HEK293 (cell line): ENCODE data around the gene PXDC1.

Source experiments
- CTCF ChIA-PET: fragments of 350-600 bp; formaldehyde crosslinking; extraction: SDS; loops from one replicate; lab custom pipeline; 2021; ENCODE audit warnings: antibody characterized with exemption; lab: Yijun Ruan, JAX
- POLR2A ChIA-PET: fragments of 300-600 bp; formaldehyde crosslinking; extraction: SDS; loops from one replicate; lab custom pipeline; 2020; ENCODE audit warnings: antibody characterized with exemption, inconsistent platforms; lab: Yijun Ruan, JAX
- H3K27ac ChIP-seq: fragments of 200-500 bp; sonication (Bioruptor generic); 2 replicates; pipeline ENCODE4 v1.5.1; 2014; ENCODE audit warnings: low read depth, low read length, control low read depth, inconsistent platforms; ENCODE audit errors: extremely low read depth
- H3K36me3 ChIP-seq, 2 experiments: fragments of 200-500 bp in 1 of 2; sonication (Bioruptor generic) in 1 of 2; 1 replicate in 1 of 2; 2 replicates in 1 of 2; pipeline ENCODE4 v1.5.1; 2014 to 2017; ENCODE audit warnings: inconsistent platforms in 2 of 2, low read length in 2 of 2; ENCODE audit not compliant: control insufficient read depth in 2 of 2, insufficient read depth in 1 of 2
- H3K4me1 ChIP-seq: fragments of 200-500 bp; sonication (Bioruptor generic); 2 replicates; pipeline ENCODE4 v1.5.1; 2014; ENCODE audit warnings: mild to moderate bottlenecking, low read length, inconsistent platforms; ENCODE audit not compliant: control insufficient read depth, insufficient read depth
- H3K4me3 ChIP-seq: 2 replicates; pipeline ENCODE4 v1.5.1; 2011; ENCODE audit warnings: low read depth, mild to moderate bottlenecking, control low read depth, low read length, moderate library complexity
- H3K9me3 ChIP-seq: fragments of 200-500 bp; sonication (Bioruptor generic); 2 replicates; pipeline ENCODE4 v1.5.1; 2014; ENCODE audit warnings: low read depth, low read length, inconsistent platforms; ENCODE audit not compliant: control insufficient read depth, insufficient read depth
- HIC1 ChIP-seq: fragments of 450-650 bp; formaldehyde crosslinking; IDR thresholded peaks from 2 replicates; pipeline ENCODE4 v1.5.1; 2016; ENCODE audit warnings: missing biosample characterization, missing genetic modification characterization
- KLF9 ChIP-seq: fragments of 450-650 bp; formaldehyde crosslinking; IDR thresholded peaks from 2 replicates; pipeline ENCODE4 v1.5.1; 2016; ENCODE audit warnings: missing biosample characterization, missing genetic modification characterization, low read depth
- OVOL3 ChIP-seq: fragments of 450-650 bp; formaldehyde crosslinking; IDR thresholded peaks from 2 replicates; pipeline ENCODE4 v1.5.1; 2016; ENCODE audit warnings: missing biosample characterization, missing genetic modification characterization
- PRDM6 ChIP-seq: fragments of 450-650 bp; formaldehyde crosslinking; IDR thresholded peaks from 2 replicates; pipeline ENCODE4 v1.5.1; 2017; ENCODE audit warnings: missing biosample characterization, missing genetic modification characterization
- REPIN1 ChIP-seq: fragments of 450-650 bp; formaldehyde crosslinking; IDR thresholded peaks from 2 replicates; pipeline ENCODE4 v1.5.1; 2017; ENCODE audit warnings: missing biosample characterization, missing genetic modification characterization, low read depth
- SCRT1 ChIP-seq: fragments of 450-650 bp; formaldehyde crosslinking; IDR thresholded peaks from 2 replicates; pipeline ENCODE4 v1.5.1; 2016; ENCODE audit warnings: missing biosample characterization, missing genetic modification characterization, borderline replicate concordance
- WT1 ChIP-seq: fragments of 450-650 bp; formaldehyde crosslinking; IDR thresholded peaks from 2 replicates; pipeline ENCODE4 v1.5.1; 2016; ENCODE audit warnings: missing biosample characterization, missing genetic modification characterization
- YY2 ChIP-seq: fragments of 450-650 bp; formaldehyde crosslinking; IDR thresholded peaks from 2 replicates; pipeline ENCODE4 v1.5.1; 2016; ENCODE audit warnings: missing biosample characterization, missing genetic modification characterization
- ZNF112 ChIP-seq: fragments of 450-650 bp; formaldehyde crosslinking; IDR thresholded peaks from 2 replicates; pipeline ENCODE4 v1.5.0; 2017; ENCODE audit warnings: missing biosample characterization, missing genetic modification characterization
- ZNF155 ChIP-seq: fragments of 450-650 bp; formaldehyde crosslinking; IDR thresholded peaks from 2 replicates; pipeline ENCODE4 v1.5.1; 2016; ENCODE audit warnings: missing biosample characterization, missing genetic modification characterization
- ZNF571 ChIP-seq: fragments of 450-650 bp; formaldehyde crosslinking; IDR thresholded peaks from 2 replicates; pipeline ENCODE4 v1.5.0; 2017; ENCODE audit warnings: missing biosample characterization, missing genetic modification characterization
- ZNF600 ChIP-seq: fragments of 450-650 bp; formaldehyde crosslinking; IDR thresholded peaks from 2 replicates; pipeline ENCODE4 v1.5.1; 2016; ENCODE audit warnings: missing biosample characterization, missing genetic modification characterization
- ZNF623 ChIP-seq: fragments of 450-650 bp; formaldehyde crosslinking; IDR thresholded peaks from 2 replicates; pipeline ENCODE4 v1.5.1; 2016; ENCODE audit warnings: missing biosample characterization, missing genetic modification characterization
- ZNF654 ChIP-seq: fragments of 450-650 bp; formaldehyde crosslinking; IDR thresholded peaks from 2 replicates; pipeline ENCODE4 v1.5.1; 2016; ENCODE audit warnings: low read depth, missing biosample characterization, missing genetic modification characterization
- ZSCAN16 ChIP-seq: fragments of 450-650 bp; formaldehyde crosslinking; IDR thresholded peaks from 2 replicates; pipeline ENCODE4 v1.5.1; 2016; ENCODE audit warnings: missing biosample characterization, missing genetic modification characterization
- TF ChIP-seq, protein P1 (sequence below): fragments of 450-650 bp; formaldehyde crosslinking; IDR thresholded peaks from 2 replicates; pipeline ENCODE4 v1.5.1; 2017; ENCODE audit warnings: missing biosample characterization, mild to moderate bottlenecking, missing genetic modification characterization, moderate library complexity
- TF ChIP-seq, protein P2 (sequence below): fragments of 450-650 bp; formaldehyde crosslinking; IDR thresholded peaks from 2 replicates; pipeline ENCODE4 v1.5.1; 2016; ENCODE audit warnings: missing biosample characterization, missing genetic modification characterization

PXDC1 gene

DNA sequence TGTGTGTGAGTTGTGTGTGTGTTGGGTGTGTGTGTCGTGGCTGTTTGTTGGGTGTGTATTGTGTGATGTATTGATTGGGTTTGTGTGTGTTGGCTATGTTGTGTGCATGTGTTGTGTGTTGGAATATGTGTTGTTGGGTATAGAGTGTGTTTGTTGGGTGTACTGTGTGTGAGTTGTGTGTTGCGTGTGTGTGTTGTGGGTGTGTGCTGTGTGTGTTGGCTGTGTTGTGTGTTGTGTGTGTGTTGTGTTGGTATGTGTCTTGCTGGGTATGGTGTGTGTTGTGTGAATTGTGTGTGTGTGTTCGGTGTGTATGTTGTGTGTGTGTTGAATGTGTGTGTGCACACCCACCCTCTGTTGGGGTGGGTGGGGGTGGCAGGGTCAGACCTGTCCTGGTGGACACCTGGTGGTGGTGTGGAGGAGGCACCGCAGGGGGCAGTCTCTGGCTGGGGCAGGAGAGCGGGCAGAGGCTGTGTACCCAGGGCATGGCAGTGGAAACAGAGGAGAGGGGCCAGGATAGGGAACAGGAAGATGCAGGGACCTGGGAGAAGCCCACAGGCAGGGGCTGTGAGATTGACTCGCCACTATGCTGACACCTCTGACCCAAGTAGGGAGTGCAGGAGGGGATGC, 25.5 kb upstream of the PXDC1 start (continued):
- TF ChIP-seq, protein P1, sequence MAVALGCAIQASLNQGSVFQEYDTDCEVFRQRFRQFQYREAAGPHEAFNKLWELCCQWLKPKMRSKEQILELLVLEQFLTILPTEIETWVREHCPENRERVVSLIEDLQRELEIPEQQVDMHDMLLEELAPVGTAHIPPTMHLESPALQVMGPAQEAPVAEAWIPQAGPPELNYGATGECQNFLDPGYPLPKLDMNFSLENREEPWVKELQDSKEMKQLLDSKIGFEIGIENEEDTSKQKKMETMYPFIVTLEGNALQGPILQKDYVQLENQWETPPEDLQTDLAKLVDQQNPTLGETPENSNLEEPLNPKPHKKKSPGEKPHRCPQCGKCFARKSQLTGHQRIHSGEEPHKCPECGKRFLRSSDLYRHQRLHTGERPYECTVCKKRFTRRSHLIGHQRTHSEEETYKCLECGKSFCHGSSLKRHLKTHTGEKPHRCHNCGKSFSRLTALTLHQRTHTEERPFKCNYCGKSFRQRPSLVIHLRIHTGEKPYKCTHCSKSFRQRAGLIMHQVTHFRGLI, result no peak
- TF ChIP-seq WT1 (tag by site-specific recombination), result no peak

DNA sequence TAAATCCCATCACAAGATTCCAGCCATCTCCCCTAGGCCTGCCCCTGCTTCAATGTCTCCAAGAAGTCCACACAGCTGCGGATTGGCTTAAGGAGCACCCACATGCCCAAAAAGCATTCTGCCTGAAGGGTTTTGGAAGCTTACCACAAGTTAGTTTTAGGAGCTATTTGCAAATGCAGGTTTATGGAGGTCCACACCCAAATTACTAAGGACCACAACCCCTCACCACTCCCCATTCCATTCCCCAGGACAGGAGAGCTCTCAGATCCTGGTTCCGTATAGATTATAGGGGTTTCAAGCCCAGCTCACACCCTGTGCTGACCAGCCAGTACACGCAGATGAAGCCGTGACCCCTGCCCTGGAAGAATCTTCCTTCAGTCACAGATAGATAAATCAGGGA, 24.3 kb upstream of the PXDC1 start:
- Histone ChIP-seq H3K9me3 (no peaks in the 10 kb centered on the region), H3K4me1 (no peaks in the 10 kb centered on the region), H3K36me3 (no peaks in the 10 kb centered on the region), H3K27ac (no peak overlapping the region), H3K4me3 (no peak overlapping the region)
- ChIA-PET CTCF (interaction anchor here (0.5 to 1.6 kb wide), 5 partner anchors 21 to 661 kb away, joined by 3 to 6 read pairs (median 3); no protein-coding TSS in a partner anchor), POLR2A (interaction anchor here (1.4 kb wide), 1 partner anchor 20 kb away, joined by 4 read pairs; no protein-coding TSS in a partner anchor)
- no peak for TF ChIP-seq ZNF600 (tag by site-specific recombination)
- TF ChIP-seq ZNF112 (tag by site-specific recombination), result no peak
- no peak for TF ChIP-seq ZNF623 (tag by site-specific recombination)
- TF ChIP-seq ZNF571 (tag by site-specific recombination), result no peak
- TF ChIP-seq ZNF654 (tag by site-specific recombination), result no peak
- TF ChIP-seq KLF9, result no peak
- TF ChIP-seq SCRT1 (tag by site-specific recombination), result no peak
- TF ChIP-seq ZNF155 (tag by site-specific recombination), result no peak
- no peak for TF ChIP-seq ZSCAN16 (tag by site-specific recombination)
- TF ChIP-seq WT1 (tag by site-specific recombination), result no peak
- TF ChIP-seq, protein P2, sequence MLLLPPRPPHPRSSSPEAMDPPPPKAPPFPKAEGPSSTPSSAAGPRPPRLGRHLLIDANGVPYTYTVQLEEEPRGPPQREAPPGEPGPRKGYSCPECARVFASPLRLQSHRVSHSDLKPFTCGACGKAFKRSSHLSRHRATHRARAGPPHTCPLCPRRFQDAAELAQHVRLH (tag by site-specific recombination), result no peak

- TF ChIP-seq YY2 (tag by site-specific recombination), result no peak
- no peak for TF ChIP-seq OVOL3
- TF ChIP-seq REPIN1 (tag by site-specific recombination), result no peak
- TF ChIP-seq HIC1 (tag by site-specific recombination), result no peak
- TF ChIP-seq PRDM6 (tag by site-specific recombination), result no peak
- Histone ChIP-seq H3K4me3 (no peak overlapping the region), H3K9me3 (no peaks in the 10 kb centered on the region), H3K4me1 (no peaks in the 10 kb centered on the region), H3K27ac (no peak overlapping the region), H3K36me3 (no peaks in the 10 kb centered on the region)
- CTCF ChIA-PET, result interaction anchor here (0.7 to 1.6 kb wide), 4 partner anchors 22 to 233 kb away, joined by 3 to 6 read pairs (median 3); no protein-coding TSS in a partner anchor
- POLR2A ChIA-PET, result interaction anchor here (1.4 kb wide), 1 partner anchor 19 kb away, joined by 4 read pairs; no protein-coding TSS in a partner anchor
Measured at GRCh38 chr6:3775386-3775785, 23.9 kb upstream of the PXDC1 start.
